ENCODE results near the gene AGAP3. TPM values are rescaled to one million over a fixed set of nuclear protein-coding genes. Genes with fewer than 3 reads are reported as not detected.
"Not testable (repeated sequence)": the region's sequence is repeated elsewhere in the genome, so short reads cannot be mapped to it uniquely, and the experiment has no call there.

Gene AGAP3
- total RNA-seq, 3 donors from 2014 or later (not counting 1 experiment from before 2014, with no cell fraction given), result 27.7 to 46.9 (median 42.8) TPM

- Mint-ChIP-seq H3K9me3 (no peaks in the 10 kb centered on the region), H3K27me3 (ENCODE audit: low read depth in 2 of 2) (no peaks in the 10 kb centered on the region), H3K36me3 (no peaks in the 10 kb centered on the region), H3K4me3 (no peak overlapping the region), H3K4me1 (peaks cover 9 to 14% of the 10 kb centered on the region in 2 donors), H3K27ac (no peak overlapping the region)
- no peaks in the 10 kb centered on the region for H3K27me3 ChIP-seq (ENCODE audit: control insufficient read depth, insufficient read depth, low read length)
- intact Hi-C loops (cut with micrococcal nuclease), result no loop called here
- no peaks in the 10 kb centered on the region for H3K9me3 ChIP-seq (ENCODE audit: control insufficient read depth, insufficient read depth, low read length)
- H3K4me1 ChIP-seq (ENCODE audit: control insufficient read depth, insufficient read depth, low read length), result no peaks in the 10 kb centered on the region
- peaks cover 18% of the 10 kb centered on the region for H3K36me3 ChIP-seq (ENCODE audit: control insufficient read depth, insufficient read depth, low read length)
- ATAC-seq, result no peak
- no peak overlapping the region for H3K4me3 ChIP-seq (ENCODE audit: low read length)
- no peak overlapping the region for H3K27ac ChIP-seq (ENCODE audit: low read length)
- no peak for DNase-seq
- 96% methylated on average over 30 of the region's 30 CpGs for WGBS (ENCODE audit: insufficient coverage)
- no peak for TF ChIP-seq CTCF (IDR thresholded peaks at IDR 0.05)
Observed at GRCh38 chr7:151040616-151041375, 45.5 kb upstream of the AGAP3 start.

GRCh38 chr7:151043449-151043848, 42.8 kb upstream of the AGAP3 start:
- WGBS (ENCODE audit: insufficient coverage), result 89% methylated on average over 10 of the region's 10 CpGs

GRCh38 chr7:151043959-151044358, 42.3 kb upstream of the AGAP3 start:
- H3K9me3 ChIP-seq (ENCODE audit: control insufficient read depth, insufficient read depth, low read length), result no peaks in the 10 kb centered on the region
- Mint-ChIP-seq H3K4me1 (peaks cover 9 to 19% of the 10 kb centered on the region in 2 donors), H3K27ac (no peak overlapping the region), H3K4me3 (no peak overlapping the region), H3K27me3 (ENCODE audit: low read depth in 2 of 2) (no peaks in the 10 kb centered on the region), H3K9me3 (no peaks in the 10 kb centered on the region), H3K36me3 (no peaks in the 10 kb centered on the region)
- H3K36me3 ChIP-seq (ENCODE audit: control insufficient read depth, insufficient read depth, low read length), result peaks cover 6% of the 10 kb centered on the region
- H3K27me3 ChIP-seq (ENCODE audit: control insufficient read depth, insufficient read depth, low read length), result no peaks in the 10 kb centered on the region
- WGBS (ENCODE audit: insufficient coverage), result 97% methylated on average over 20 of the region's 20 CpGs
- intact Hi-C loops (cut with micrococcal nuclease), result no loop called here
- no peak overlapping the region for H3K27ac ChIP-seq (ENCODE audit: low read length)
- H3K4me3 ChIP-seq (ENCODE audit: low read length), result no peak overlapping the region
- DNase-seq, result no peak
- no peaks in the 10 kb centered on the region for H3K4me1 ChIP-seq (ENCODE audit: control insufficient read depth, insufficient read depth, low read length)
- no peak for ATAC-seq
- TF ChIP-seq CTCF (IDR thresholded peaks at IDR 0.05), result no peak

More at GRCh38 chr7:151043449-151043848, 42.8 kb upstream of the AGAP3 start:
- H3K9me3 ChIP-seq (ENCODE audit: control insufficient read depth, insufficient read depth, low read length); H3K4me1 ChIP-seq (ENCODE audit: control insufficient read depth, insufficient read depth, low read length); H3K36me3 Mint-ChIP-seq; H3K4me3 Mint-ChIP-seq; H3K27me3 ChIP-seq (ENCODE audit: control insufficient read depth, insufficient read depth, low read length); H3K27me3 Mint-ChIP-seq (ENCODE audit: low read depth in 2 of 2); H3K36me3 ChIP-seq (ENCODE audit: control insufficient read depth, insufficient read depth, low read length); H3K4me3 ChIP-seq (ENCODE audit: low read length); H3K9me3 Mint-ChIP-seq; H3K27ac ChIP-seq (ENCODE audit: low read length); H3K27ac Mint-ChIP-seq; DNase-seq; intact Hi-C loops (cut with micrococcal nuclease); ATAC-seq: not testable (repeated sequence)
- H3K4me1 Mint-ChIP-seq, result peaks cover 9 to 15% of the 10 kb centered on the region in 2 donors

GRCh38 chr7:151045262-151045661, 41.0 kb upstream of the AGAP3 start:
- TF ChIP-seq CTCF (IDR thresholded peaks at IDR 0.05), result no peak
- H3K36me3 ChIP-seq (ENCODE audit: control insufficient read depth, insufficient read depth, low read length), result peaks cover 6% of the 10 kb centered on the region
- intact Hi-C loops (cut with micrococcal nuclease), result no loop called here
- DNase-seq (no peak), ATAC-seq (no peak)
- no peaks in the 10 kb centered on the region for H3K27me3 ChIP-seq (ENCODE audit: control insufficient read depth, insufficient read depth, low read length)
- no peak overlapping the region for H3K4me3 Mint-ChIP-seq
- no peak overlapping the region for H3K27ac Mint-ChIP-seq
- H3K4me1 Mint-ChIP-seq, result peaks cover 0 to 6% of the 10 kb centered on the region in 2 donors
- H3K9me3 Mint-ChIP-seq, result no peaks in the 10 kb centered on the region
- no peaks in the 10 kb centered on the region for H3K9me3 ChIP-seq (ENCODE audit: control insufficient read depth, insufficient read depth, low read length)
- WGBS (ENCODE audit: insufficient coverage), result 96% methylated on average over 11 of the region's 11 CpGs
- no peak overlapping the region for H3K27ac ChIP-seq (ENCODE audit: low read length)
- peaks cover 0 to 3% of the 10 kb centered on the region in 2 donors for H3K27me3 Mint-ChIP-seq (ENCODE audit: low read depth in 2 of 2)
- H3K4me1 ChIP-seq (ENCODE audit: control insufficient read depth, insufficient read depth, low read length), result no peaks in the 10 kb centered on the region
- no peaks in the 10 kb centered on the region for H3K36me3 Mint-ChIP-seq
- no peak overlapping the region for H3K4me3 ChIP-seq (ENCODE audit: low read length)
